ENCODE data around the gene OR1J1.

The OR1J1 gene

GRCh38 chr9:122477826-122478225 is at the start of gene OR1J1:
Gene OR1J1, minus strand, starts transcription at chr9:122477926. Its CDS starts 0 bp downstream, at chr9:122477926.
- no peak for DNase-seq (ENCODE audit: low spot score)

- DNase-seq (ENCODE audit: low spot score): no peak
These were observed 49.5 kb upstream of the OR1J1 start, which contains the start of gene OR1N1 for GRCh38 chr9:122527193-122527592. Gene OR1N1, minus strand, starts transcription at chr9:122527293. Its CDS starts 0 bp downstream, at chr9:122527293.

GRCh38 chr9:122526602-122527001 is 48.9 kb upstream of the OR1J1 start:
- DNase-seq (ENCODE audit: low spot score): no peak

- no peak for DNase-seq (ENCODE audit: low spot score)
These were observed 41.6 kb upstream of the OR1J1 start for GRCh38 chr9:122519376-122519775.

GRCh38 chr9:122518841-122519240 is 41.1 kb upstream of the OR1J1 start, which contains the start of gene OR1J4:
Gene OR1J4, plus strand, starts transcription at chr9:122519141. Its CDS starts 0 bp downstream, at chr9:122519141.
- DNase-seq (ENCODE audit: low spot score): no peak

- DNase-seq (ENCODE audit: low spot score): no peak
These were observed 40.5 kb upstream of the OR1J1 start for GRCh38 chr9:122518226-122518625.

- no peak for DNase-seq (ENCODE audit: low spot score)
These were observed 32.8 kb upstream of the OR1J1 start, which contains the start of gene OR1J2 for GRCh38 chr9:122510502-122510901. Gene OR1J2, plus strand, starts transcription at chr9:122510802. Its CDS starts 0 bp downstream, at chr9:122510802.

- DNase-seq (ENCODE audit: low spot score): no peak
These were observed 29.2 kb upstream of the OR1J1 start for GRCh38 chr9:122506964-122507363.

GRCh38 chr9:122498883-122499288 is 21.2 kb upstream of the OR1J1 start:
- peak; percentile 55 for DNase-seq (ENCODE audit: low spot score)

GRCh38 chr9:122479062-122479461 is 1.3 kb upstream of the OR1J1 start:
- no peak for DNase-seq (ENCODE audit: low spot score)

- no peak for DNase-seq (ENCODE audit: low spot score)
These were observed 380 bp downstream of the OR1J1 start for GRCh38 chr9:122477346-122477745.

- DNase-seq (ENCODE audit: low spot score): no peak
These were observed 2.0 kb downstream of the OR1J1 start for GRCh38 chr9:122475717-122476116.

GRCh38 chr9:122474561-122474960 is 3.2 kb downstream of the OR1J1 start:
- no peak for DNase-seq (ENCODE audit: low spot score)

GRCh38 chr9:122468735-122469134 is 9.0 kb downstream of the OR1J1 start:
- peak; percentile 61 for DNase-seq (ENCODE audit: low spot score)

- DNase-seq (ENCODE audit: low spot score): no peak
These were observed 11.3 kb downstream of the OR1J1 start for GRCh38 chr9:122466456-122466855.

GRCh38 chr9:122464633-122465567 is 12.8 kb downstream of the OR1J1 start:
- DNase-seq (ENCODE audit: low spot score): peak; percentile 69

- DNase-seq (ENCODE audit: low spot score): no peak
These were observed 13.7 kb downstream of the OR1J1 start for GRCh38 chr9:122463828-122464632.

GRCh38 chr9:122457787-122458186 is 19.9 kb downstream of the OR1J1 start:
- no peak for DNase-seq (ENCODE audit: low spot score)

- DNase-seq (ENCODE audit: low spot score): no peak
These were observed 21.6 kb downstream of the OR1J1 start for GRCh38 chr9:122456123-122456522.

- no peak for DNase-seq (ENCODE audit: low spot score)
These were observed 24.0 kb downstream of the OR1J1 start for GRCh38 chr9:122453677-122454135.

GRCh38 chr9:122446819-122447484 is 30.8 kb downstream of the OR1J1 start:
- DNase-seq (ENCODE audit: low spot score): no peak

All from AG08396 (cell line).